Skin of body (tissue), 2 donors: ENCODE results near the gene TIAM2. TPM values are rescaled to one million over a fixed set of nuclear protein-coding genes. Genes with fewer than 3 reads are reported as not detected.

Source experiments
- DNase-seq: peaks from one replicate; lab custom pipeline; 2025; lab: John Stamatoyannopoulos, UW
- total RNA-seq: library from RNA; depleted of rRNA; stranded (reverse); fragments of >200 nt; gene quantifications from one replicate; pipeline ENCODE4 v1.2.3, GENCODE V29; 2014

TIAM2 gene
- total RNA-seq, 1 donor from 2014 or later, result 30.6 TPM

DNA sequence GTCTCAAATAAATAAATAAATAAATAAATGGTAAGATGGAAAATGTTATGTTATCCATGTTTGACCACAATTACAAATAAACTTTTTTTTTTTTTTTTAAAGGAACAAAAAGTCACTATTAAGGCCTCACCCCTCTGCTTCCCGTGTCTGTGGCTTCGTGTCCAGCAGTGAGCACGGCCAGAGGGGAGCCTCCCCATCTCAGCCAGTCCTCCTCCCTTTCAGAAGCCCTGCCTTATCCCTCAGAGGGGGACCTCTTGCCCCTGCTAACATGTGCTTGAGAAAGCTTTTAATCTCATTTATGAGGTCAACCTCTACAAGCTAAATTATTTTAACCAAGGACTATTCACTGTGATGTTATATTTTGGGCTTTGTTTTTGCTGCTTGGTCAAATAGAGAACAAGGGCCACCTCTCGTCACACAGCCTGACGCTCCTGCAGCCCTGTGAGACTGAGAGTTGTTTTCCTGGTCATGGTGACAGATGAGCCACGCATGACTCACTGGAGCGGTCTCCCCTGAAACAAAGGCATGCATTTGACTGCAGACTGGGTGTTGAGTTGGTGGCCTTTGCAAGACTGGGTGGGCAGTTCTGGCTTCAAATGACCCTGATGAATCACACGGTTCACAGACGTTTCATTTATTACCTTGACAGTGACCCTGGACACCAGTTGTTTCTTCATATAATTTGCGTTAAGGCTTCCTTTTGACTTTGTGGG, 131.8 kb downstream of the TIAM2 start:
- DNase-seq, result no peak

DNA sequence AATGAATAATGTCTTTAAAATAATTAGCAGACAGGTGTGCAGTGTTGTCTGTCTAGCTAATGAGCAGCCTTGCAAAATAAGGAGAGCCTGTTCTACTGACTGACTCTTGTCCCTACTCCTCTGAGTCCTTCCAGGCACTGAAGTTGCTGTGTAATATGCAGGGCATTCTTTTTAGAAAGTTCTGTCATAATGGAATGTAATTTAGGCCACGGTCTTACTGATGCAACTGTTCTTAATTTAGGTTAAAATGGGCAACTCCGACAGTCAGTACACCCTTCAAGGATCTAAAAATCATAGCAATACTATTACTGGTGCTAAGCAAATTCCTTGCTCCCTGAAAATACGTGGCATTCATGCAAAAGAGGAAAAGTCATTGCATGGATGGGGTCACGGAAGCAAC, 133.9 kb downstream of the TIAM2 start:
- no peak for DNase-seq

DNA sequence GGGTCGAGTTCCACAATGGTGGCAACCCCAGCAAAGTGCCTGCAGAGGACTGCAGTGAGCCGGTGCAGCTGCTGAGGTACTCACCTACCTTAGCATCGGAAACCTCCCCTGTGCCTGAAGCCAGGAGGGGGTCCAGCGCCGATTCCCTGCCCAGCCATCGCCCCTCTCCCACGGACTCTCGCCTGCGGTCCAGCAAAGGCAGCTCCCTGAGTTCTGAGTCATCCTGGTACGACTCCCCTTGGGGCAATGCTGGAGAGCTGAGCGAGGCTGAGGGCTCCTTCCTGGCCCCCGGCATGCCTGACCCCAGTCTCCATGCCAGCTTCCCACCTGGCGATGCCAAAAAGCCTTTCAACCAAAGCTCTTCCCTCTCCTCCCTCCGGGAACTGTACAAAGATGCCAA, 134.6 kb downstream of the TIAM2 start:
- no peak for DNase-seq

DNA sequence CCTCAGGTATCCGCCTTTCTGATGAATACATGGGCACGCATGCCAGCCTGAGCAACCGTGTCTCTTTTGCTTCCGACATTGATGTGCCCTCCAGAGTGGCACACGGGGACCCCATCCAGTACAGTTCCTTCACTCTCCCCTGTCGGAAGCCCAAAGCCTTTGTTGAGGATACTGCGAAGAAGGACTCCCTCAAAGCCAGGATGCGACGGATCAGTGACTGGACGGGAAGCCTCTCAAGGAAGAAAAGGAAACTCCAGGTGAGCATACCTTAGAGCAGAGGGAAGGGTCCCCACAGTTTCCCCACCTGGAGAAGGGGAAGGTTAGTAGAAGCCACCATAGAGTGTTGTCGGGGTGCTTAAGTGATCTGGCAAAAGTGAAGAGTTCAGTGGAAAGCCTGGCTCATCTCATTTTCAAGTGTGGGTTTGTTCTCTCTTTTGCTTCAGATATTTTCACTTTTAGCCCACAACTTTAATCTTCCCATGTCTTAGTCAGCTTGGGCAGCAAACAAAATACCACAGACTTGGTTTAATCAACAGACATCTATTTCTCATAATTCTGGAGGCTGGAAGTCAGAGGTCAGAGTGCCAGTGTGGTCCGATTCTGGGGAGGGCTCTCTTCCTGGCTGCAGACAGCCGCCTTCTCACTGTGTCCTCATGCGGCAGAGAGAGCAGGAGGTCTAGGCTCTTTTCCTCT, 135.2 kb downstream of the TIAM2 start:
- DNase-seq, result no peak

DNA sequence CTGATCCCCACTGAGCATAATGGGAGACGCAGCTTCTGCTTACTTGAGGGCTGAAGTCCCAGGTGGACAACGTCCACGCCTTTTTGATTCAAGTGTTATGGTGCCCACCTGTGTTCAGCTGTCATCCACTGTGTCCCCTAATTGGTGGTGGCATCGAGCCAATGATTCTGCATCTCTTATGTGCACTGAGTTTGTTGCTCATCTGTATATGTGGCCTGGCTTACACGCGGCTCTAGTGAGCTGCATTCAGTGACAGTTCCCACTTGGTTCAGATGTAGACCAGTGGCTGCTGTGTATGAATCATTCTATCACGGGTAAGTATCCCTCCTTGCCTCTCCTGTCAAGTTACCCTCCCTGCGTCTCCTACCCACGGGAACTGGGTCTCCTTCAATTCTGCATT, 137.5 kb downstream of the TIAM2 start:
- no peak for DNase-seq

DNA sequence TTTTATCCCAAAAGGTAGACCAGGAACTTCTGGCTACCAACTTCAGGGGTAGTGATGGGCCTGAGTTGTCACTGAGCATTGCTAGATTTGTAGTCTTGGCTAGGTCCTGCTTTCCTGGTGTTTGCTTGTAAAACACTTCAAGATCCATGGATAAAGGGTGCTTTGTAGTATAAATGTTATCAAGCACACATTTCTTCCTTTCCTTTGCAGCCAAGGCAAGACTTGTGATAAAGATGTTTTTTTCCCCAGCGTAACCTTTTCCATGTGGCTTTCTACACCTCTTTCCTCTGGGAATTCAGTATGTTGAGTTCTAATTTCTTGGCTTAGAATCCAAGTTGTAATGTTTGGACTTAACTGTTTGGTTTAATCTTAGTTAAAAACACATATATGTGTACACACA, 145.9 kb downstream of the TIAM2 start:
- DNase-seq, result no peak

DNA sequence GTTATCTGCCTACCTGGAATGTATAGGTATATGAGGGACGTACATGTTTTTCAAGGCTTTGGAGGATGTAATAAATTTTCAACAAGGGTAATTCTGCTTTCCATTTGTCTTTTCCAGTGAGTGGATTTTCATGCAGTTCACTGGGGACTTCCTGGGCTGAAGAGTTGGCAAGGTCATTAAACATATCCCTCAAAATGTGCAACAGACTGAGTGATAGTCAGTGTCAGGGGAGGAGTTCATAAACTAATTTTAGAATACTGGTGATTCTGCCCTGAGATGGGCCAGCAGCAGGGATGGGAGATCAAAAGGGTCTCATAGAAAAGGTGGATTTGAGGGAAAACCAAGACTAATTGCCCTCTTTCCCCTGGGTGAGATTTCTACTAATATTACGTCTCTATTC, 146.4 kb downstream of the TIAM2 start:
- no peak for DNase-seq

DNA sequence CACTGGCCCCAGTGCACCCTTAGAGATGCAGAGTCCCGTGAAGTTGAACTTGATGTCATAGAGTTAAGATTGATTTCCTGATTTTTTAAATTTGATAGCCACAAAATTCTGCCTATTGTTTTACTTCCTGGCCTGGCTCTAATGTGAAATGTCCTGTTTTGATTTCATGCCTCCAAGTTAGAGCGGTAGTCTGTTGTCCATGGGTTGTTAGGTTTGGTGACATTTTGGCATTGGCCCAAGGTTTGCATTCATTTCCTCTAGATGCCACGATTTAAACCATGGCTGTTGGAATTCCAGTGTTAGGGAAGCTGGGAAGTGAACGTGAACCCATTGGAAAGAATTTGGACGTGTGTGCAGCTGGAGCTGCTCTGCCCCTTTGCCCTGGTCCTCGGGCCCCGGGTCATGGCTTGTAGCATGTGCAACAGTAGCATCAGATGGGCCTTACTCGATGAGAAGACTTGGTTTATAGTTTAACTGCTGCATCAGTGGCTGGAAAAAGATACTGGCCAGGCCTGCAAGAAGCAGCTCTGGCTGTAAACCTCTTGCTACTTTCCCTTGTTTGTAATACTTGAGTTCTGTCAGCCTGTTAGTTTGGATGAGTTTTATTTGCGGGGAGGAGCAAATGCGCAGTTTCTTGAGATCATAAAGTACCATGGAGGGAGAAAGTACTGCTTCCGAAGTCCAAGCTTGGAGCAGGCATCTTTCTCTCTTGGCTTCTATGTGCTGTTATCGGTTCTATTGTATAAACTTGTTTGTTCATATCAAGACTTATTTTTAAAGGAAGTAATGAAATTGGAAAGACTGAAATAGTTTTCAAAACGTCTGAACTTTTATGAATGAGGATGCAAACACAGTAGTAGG, 147.3 kb downstream of the TIAM2 start:
- DNase-seq, result peak; percentile 36

DNA sequence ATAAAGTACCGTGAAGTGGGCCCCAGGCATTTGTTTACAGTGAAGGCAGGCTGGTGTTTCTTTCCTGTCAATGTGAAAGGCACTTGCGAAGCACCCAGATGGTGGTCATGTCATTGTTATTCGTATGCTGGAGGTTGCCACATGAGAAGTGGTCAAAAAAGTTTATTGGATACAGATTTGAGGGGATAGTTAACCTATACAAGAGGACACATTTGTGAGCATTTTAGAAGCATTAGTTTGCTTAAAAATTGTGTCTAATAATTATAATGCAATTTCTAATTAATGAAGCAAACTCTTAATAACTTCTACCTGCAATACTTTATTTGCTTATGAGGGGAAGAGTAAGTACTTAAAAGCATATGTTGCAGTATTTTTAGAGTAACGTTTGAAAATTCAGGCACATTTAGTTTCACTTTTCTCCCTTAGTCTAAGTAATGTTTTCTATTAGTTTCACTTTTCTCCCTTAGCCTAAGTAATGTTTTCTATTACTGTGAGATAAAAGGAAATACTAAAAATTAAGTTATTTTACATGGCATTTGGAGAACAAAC, 148.0 kb downstream of the TIAM2 start:
- DNase-seq, result peak; percentile 19

DNA sequence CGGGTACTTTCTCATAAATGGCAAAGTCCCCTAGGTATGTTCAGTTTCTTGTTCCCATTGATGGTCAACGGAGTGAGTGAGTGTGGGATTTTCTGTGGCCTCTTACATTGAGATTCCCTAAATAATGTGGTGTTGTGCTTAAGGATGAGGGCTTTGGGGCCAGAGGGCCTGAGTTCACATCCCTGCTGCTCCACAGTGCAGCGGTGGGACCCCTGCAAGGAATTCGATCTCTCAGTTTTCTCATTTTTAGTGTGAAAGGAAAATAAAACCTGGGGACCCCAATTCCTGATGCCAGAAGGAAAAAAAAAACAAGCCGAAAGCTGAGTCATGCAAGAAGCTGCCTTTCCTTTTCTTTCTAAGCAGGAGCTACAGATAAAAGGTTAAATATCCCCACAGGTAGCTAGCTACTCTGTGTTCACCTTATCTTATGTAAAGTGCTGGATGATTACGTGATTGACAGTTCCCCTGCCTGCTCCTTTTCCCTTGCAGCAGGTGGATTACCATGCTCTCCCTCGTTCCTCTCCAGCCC, 148.5 kb downstream of the TIAM2 start:
- no peak for DNase-seq

DNA sequence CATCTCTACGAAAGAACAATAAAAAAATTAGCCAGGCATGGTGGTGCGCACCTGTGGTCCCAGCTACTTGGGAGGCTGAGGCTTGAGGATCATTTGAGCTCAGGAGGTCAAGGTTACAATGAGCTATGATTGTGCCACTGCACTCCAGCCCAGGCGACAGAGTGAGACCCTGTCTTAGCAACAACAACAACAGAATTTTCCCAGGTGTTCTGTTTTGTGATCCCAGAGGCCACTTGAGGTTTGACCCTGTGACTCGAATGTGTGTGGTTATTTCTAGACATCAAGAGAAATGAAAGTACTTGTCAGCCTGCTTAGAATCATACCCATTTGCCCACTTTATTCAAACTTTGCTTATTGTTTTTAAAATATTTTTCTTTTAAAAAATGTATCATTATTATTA, 151.1 kb downstream of the TIAM2 start:
- no peak for DNase-seq

DNA sequence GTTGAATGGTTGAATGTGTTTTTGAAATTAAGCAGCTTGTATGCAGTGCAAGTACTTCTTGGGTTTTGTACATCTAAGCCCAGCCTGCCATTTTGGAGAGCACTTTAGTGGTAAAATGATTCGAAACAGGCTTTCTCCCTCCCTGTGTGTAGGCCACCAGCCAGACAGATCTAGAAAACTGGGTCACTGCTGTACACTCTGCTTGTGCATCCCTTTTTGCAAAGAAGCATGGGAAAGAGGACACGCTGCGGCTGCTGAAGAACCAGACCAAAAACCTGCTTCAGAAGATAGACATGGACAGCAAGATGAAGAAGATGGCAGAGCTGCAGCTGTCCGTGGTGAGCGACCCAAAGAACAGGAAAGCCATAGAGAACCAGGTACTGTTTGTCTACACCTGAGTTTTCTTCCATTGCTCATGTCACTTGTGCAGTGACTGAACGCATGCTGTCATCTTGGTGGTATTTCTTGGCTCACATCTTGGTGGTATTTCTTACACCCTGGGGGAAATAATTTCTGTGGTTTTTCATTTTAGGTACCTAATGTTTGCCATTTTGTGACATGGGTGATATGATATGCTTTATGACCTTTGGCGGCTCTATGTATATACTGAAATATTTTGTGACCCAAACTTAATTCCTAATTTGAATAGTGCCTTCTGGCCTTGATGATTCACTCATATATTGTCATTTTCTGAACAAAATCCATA, 153.0 kb downstream of the TIAM2 start:
- no peak for DNase-seq

DNA sequence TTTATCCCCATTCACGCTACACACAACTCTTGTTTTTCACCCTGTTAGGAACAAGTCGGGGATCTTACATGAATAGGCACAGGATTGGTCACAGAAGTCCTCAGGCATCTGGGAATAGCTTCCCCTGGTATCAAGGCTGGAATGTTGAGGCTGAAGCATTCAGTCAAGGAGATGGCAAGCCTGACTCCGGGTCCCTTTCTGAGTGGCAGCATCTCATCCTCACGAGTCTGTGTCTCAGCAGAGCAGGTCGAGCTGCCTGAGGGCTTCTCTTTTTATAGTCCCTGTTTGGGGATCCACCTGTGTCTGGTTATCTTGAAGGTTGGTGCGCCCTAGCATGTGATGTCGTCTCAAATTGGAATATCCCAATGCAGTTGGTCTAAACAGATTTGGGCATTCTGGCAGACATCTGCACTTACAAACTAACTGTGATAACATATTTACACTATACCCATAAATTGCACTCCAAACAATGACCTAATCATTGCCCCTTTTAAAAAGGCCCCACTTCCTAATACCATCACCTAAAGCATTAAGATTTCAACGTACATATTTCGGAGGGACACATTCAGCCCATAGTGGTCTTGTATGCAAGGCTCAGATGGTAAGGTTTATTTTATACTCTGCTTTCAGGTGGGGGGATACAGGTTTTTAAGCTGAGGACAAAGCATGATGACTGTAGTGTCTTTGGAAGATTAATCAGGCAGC, 156.0 kb downstream of the TIAM2 start:
- no peak for DNase-seq

DNA sequence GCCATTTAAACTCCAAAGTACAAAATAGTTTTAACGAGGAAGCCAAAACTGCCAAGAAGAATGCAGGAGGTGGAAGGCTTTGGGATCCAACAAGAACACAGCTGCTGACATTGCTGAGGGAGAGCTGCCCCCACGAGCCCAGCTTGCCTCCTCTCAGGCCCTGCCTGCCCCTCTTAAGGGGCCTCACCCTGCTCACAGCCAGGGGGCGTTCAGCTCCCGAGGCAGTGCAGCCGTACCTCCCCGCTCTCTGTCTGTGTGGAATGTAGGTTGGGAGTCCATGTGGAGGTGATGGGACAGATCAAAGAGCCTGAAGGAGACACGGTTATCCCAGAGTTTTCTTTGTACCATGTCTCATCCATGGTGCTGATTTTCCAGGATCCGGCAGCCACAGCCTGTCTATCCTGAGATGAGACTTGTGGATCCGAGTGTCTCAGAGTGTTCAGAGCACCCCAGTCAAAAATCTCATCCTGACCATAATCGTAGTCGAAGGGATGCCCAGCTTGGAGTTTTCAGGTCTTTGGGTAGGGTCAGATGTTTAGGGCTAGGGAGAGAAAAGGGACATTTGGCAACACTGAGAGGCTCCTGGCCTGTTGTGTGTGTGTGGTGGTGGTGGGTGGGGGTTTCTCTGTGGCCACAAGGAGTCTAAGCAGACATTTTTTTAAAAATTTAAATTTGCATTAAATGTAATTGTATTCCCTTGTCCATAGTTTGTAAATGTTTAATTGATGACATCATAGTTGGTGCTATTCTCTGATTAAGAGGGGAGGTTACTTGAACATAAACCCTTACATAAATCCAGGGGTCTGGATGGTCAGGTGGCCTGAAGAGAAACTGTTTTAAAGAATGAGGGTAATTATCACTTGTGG, 157.3 kb downstream of the TIAM2 start:
- DNase-seq, result no peak

DNA sequence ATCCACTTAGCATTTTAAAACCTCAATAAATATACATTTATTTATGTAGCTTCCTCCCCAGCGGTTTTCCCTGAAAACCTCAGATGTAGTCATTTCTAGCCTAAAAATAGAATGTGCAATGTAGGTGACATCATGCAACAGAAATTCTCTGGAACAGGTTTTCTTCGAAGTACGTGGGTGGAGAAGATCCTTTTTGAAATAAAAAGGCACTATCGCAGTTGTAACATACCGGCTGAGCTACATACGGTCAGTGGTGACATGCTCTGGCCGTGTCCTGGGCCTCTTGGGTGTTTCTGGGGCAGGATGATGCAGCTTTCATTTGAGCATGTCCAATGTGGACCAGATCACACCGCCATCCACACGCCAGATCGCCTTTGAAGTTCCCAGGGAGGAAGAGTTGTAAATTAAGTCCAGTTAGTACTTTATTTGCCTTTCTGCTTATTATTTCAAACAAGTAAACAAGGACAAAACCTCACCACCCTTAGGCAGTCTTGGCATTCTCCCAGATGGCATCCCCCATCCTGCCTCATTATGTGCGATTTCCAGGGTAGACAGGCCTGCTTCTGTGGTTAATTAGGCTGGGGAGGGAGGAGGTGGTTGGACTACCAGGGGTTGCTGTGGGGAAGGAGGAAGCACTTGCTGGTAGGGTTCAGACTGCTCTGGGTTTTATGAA, 159.2 kb downstream of the TIAM2 start:
- peak; percentile 49 for DNase-seq

DNA sequence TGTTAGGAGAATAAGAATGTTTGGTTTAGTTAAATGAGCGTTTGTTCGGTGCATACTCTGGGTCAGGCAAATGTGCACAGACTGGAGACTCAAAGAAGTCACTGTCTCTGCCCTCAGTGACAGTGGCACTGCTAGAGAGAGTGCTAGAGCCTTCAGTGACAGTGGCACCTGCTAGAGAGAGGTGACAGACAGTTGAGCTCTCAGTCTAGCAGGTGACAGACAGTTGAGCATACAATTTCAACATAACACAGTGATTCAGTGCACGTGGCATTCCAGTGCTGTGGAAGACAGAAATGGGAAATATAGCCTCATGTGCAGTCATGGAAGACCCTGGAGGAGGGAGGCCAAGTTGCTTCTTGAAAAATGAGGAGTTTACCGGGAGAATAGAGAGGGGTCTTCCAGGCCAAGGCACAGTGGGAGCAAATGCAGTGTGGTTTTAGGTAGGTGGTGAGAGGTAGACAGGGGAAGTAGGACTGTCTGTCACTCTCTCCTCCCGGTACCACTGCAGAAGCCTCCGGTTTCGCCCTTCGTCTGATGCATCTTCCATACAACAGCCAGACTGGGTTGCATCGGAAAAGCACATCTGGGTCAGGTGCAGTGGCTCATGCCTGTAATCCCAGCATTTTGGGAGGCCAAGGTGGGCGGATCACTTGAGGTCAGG, 160.8 kb downstream of the TIAM2 start:
- DNase-seq, result no peak

DNA sequence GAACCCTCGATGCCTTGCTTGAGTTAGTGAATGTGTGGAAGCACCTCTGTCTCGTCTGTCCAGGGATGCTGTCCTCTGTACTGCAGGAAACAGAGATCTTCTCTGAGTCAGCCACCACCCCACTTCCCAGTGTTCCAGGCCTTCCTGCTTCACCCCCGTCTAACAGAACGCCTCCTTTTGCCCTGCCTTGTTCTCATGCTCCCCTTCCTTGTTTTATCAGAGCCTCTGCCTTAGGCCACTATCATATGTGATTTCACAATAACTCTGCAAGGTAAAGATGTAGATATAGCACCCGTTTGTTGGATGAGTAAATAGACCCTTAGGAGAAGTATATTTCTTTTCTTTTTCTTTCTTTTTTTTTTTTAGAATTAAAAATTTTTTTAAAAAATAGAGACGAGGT, 162.0 kb downstream of the TIAM2 start:
- no peak for DNase-seq
